ENCODE results near the gene RTL1. TPM values are rescaled to one million over a fixed set of nuclear protein-coding genes. Genes with fewer than 3 reads are reported as not detected.

RTL1 gene
- total RNA-seq, 1 experiment from 2014 or later, result 0.24 TPM

- Mint-ChIP-seq H3K9me3 (ENCODE audit: low read depth, unreplicated experiment) (no peaks in the 10 kb centered on the region), H3K4me1 (ENCODE audit: low read depth, unreplicated experiment) (no peaks in the 10 kb centered on the region), H3K4me3 (ENCODE audit: low read depth, unreplicated experiment) (no peak overlapping the region), H3K27ac (ENCODE audit: unreplicated experiment) (no peak overlapping the region), H3K27me3 (ENCODE audit: unreplicated experiment) (peaks cover 19% of the 10 kb centered on the region), H3K36me3 (ENCODE audit: insufficient read depth, unreplicated experiment) (no peaks in the 10 kb centered on the region)
- intact Hi-C loops (cut with micrococcal nuclease; ENCODE audit: unreplicated experiment), result loop anchor here (10.0 kb wide), 1 partner anchor 178 kb away; no protein-coding TSS in a partner anchor
- no peak for DNase-seq
- TF ChIP-seq CTCF (IDR thresholded peaks at IDR 0.05; ENCODE audit: unreplicated experiment), result no peak
- BruUV-seq (replicated peaks), result no TSS peak
- CTCF ChIA-PET, result no interaction called here
Observed at GRCh38 chr14:100842799-100843198, 60.7 kb downstream of the RTL1 start.

- no peak for TF ChIP-seq CTCF (IDR thresholded peaks at IDR 0.05; ENCODE audit: unreplicated experiment)
- H3K36me3 Mint-ChIP-seq (ENCODE audit: insufficient read depth, unreplicated experiment), result no peaks in the 10 kb centered on the region
- H3K4me1 Mint-ChIP-seq (ENCODE audit: low read depth, unreplicated experiment), result no peaks in the 10 kb centered on the region
- no peaks in the 10 kb centered on the region for H3K9me3 Mint-ChIP-seq (ENCODE audit: low read depth, unreplicated experiment)
- no peak overlapping the region for H3K4me3 Mint-ChIP-seq (ENCODE audit: low read depth, unreplicated experiment)
- BruUV-seq (replicated peaks), result no TSS peak
- H3K27ac Mint-ChIP-seq (ENCODE audit: unreplicated experiment), result no peak overlapping the region
- H3K27me3 Mint-ChIP-seq (ENCODE audit: unreplicated experiment), result peaks cover 28% of the 10 kb centered on the region
- no peak for DNase-seq
- intact Hi-C loops (cut with micrococcal nuclease; ENCODE audit: unreplicated experiment), result loop anchor here (10.0 kb wide), 1 partner anchor 177 kb away; no protein-coding TSS in a partner anchor
- CTCF ChIA-PET, result no interaction called here
Observed at GRCh38 chr14:100841761-100842403, 61.6 kb downstream of the RTL1 start.

- intact Hi-C loops (cut with micrococcal nuclease; ENCODE audit: unreplicated experiment), result loop anchor here (10.0 kb wide), 1 partner anchor 176 kb away; no protein-coding TSS in a partner anchor
- H3K27ac Mint-ChIP-seq (ENCODE audit: unreplicated experiment), result no peak overlapping the region
- BruUV-seq (replicated peaks), result no TSS peak
- TF ChIP-seq CTCF (IDR thresholded peaks at IDR 0.05; ENCODE audit: unreplicated experiment), result no peak
- CTCF ChIA-PET, result no interaction called here
- H3K9me3 Mint-ChIP-seq (ENCODE audit: low read depth, unreplicated experiment), result no peaks in the 10 kb centered on the region
- no peak overlapping the region for H3K4me3 Mint-ChIP-seq (ENCODE audit: low read depth, unreplicated experiment)
- H3K36me3 Mint-ChIP-seq (ENCODE audit: insufficient read depth, unreplicated experiment), result no peaks in the 10 kb centered on the region
- H3K27me3 Mint-ChIP-seq (ENCODE audit: unreplicated experiment), result peaks cover 34% of the 10 kb centered on the region
- no peak for DNase-seq
- H3K4me1 Mint-ChIP-seq (ENCODE audit: low read depth, unreplicated experiment), result no peaks in the 10 kb centered on the region
Observed at GRCh38 chr14:100841066-100841760, 62.3 kb downstream of the RTL1 start.

GRCh38 chr14:100840286-100841065 lies 63.0 kb downstream of the RTL1 start:
- no peak for DNase-seq
- no peaks in the 10 kb centered on the region for H3K4me1 Mint-ChIP-seq (ENCODE audit: low read depth, unreplicated experiment)
- intact Hi-C loops (cut with micrococcal nuclease; ENCODE audit: unreplicated experiment), result loop anchor here (10.0 kb wide), 1 partner anchor 176 kb away; no protein-coding TSS in a partner anchor
- no peak for TF ChIP-seq CTCF (IDR thresholded peaks at IDR 0.05; ENCODE audit: unreplicated experiment)
- H3K27ac Mint-ChIP-seq (ENCODE audit: unreplicated experiment), result no peak overlapping the region
- CTCF ChIA-PET, result no interaction called here
- no peaks in the 10 kb centered on the region for H3K36me3 Mint-ChIP-seq (ENCODE audit: insufficient read depth, unreplicated experiment)
- BruUV-seq (replicated peaks), result no TSS peak
- no peaks in the 10 kb centered on the region for H3K9me3 Mint-ChIP-seq (ENCODE audit: low read depth, unreplicated experiment)
- peaks cover 42% of the 10 kb centered on the region for H3K27me3 Mint-ChIP-seq (ENCODE audit: unreplicated experiment)
- no peak overlapping the region for H3K4me3 Mint-ChIP-seq (ENCODE audit: low read depth, unreplicated experiment)
